NCI-H748 (cell line): ENCODE data around the gene PARD3B.

ENCODE experiments used
- DNase-seq: peaks from one replicate; lab custom pipeline; 2025; ENCODE audit not compliant: unreplicated experiment; lab: John Stamatoyannopoulos, UW

PARD3B gene

GRCh38 chr2:204824751-204825453 lies 279.6 kb downstream of the PARD3B start:
- DNase-seq: no peak

GRCh38 chr2:204825681-204826080 lies 280.4 kb downstream of the PARD3B start:
- no peak for DNase-seq

GRCh38 chr2:204827701-204828590 lies 282.7 kb downstream of the PARD3B start:
- DNase-seq: no peak

GRCh38 chr2:204834716-204835384 lies 289.6 kb downstream of the PARD3B start:
- DNase-seq: no peak

- no peak for DNase-seq
Observed at GRCh38 chr2:204835786-204836185, 290.5 kb downstream of the PARD3B start.

GRCh38 chr2:204840504-204840903 lies 295.2 kb downstream of the PARD3B start:
- DNase-seq: no peak

- DNase-seq: no peak
Observed at GRCh38 chr2:204842068-204842467, 296.8 kb downstream of the PARD3B start.

- DNase-seq: no peak
Observed at GRCh38 chr2:204842661-204843485, 297.6 kb downstream of the PARD3B start.

GRCh38 chr2:204846471-204846870 lies 301.2 kb downstream of the PARD3B start:
- no peak for DNase-seq

- DNase-seq: peak; percentile 96
Observed at GRCh38 chr2:204849892-204850291, 304.6 kb downstream of the PARD3B start.

GRCh38 chr2:204850581-204850980 lies 305.3 kb downstream of the PARD3B start:
- peak; percentile 66 for DNase-seq

- DNase-seq: no peak
Observed at GRCh38 chr2:204853905-204854304, 308.6 kb downstream of the PARD3B start.

- DNase-seq: no peak
Observed at GRCh38 chr2:204860274-204860673, 315.0 kb downstream of the PARD3B start.

GRCh38 chr2:204862809-204863208 lies 317.5 kb downstream of the PARD3B start:
- no peak for DNase-seq

- no peak for DNase-seq
Observed at GRCh38 chr2:204863336-204863735, 318.1 kb downstream of the PARD3B start.

GRCh38 chr2:204869132-204869823 lies 324.0 kb downstream of the PARD3B start:
- DNase-seq: no peak

GRCh38 chr2:204870053-204870452 lies 324.8 kb downstream of the PARD3B start:
- no peak for DNase-seq

- DNase-seq: peak; percentile 55
Observed at GRCh38 chr2:204871231-204871953, 326.1 kb downstream of the PARD3B start.

- no peak for DNase-seq
Observed at GRCh38 chr2:204876311-204876710, 331.0 kb downstream of the PARD3B start.

- DNase-seq: no peak
Observed at GRCh38 chr2:204877691-204878090, 332.4 kb downstream of the PARD3B start.
